SK-N-SH (cell line): ENCODE results near the gene LHFPL5. TPM values are rescaled to one million over a fixed set of nuclear protein-coding genes. Genes with fewer than 3 reads are reported as not detected.

ENCODE experiments used
- CTCF ChIA-PET: fragments of 300-600, 350-600 bp; formaldehyde crosslinking; extraction: SDS; loops from one replicate; lab custom pipeline; 2021; lab: Yijun Ruan, JAX
- POLR2A ChIA-PET: fragments of 350-600 bp; sonication (Branson Sonifier 250); formaldehyde crosslinking; extraction: SDS; loops from one replicate; lab custom pipeline; 2020; ENCODE audit warnings: antibody characterized with exemption, inconsistent platforms; lab: Yijun Ruan, JAX
- DNase-seq: peaks from one replicate; pipeline ENCODE4 v3.0.0; 2012
- H2AFZ ChIP-seq: fragments of 200-600 bp; sonication (generic); 2 replicates; pipeline ENCODE4 v1.8.1; 2016; ENCODE audit warnings: antibody characterized with exemption, mild to moderate bottlenecking, low read depth
- H3F3A ChIP-seq: fragments of 200-600 bp; sonication (generic); replicated peaks from 2 replicates; pipeline ENCODE3; 2016; ENCODE audit warnings: antibody characterized with exemption, mild to moderate bottlenecking; ENCODE audit not compliant: insufficient read depth
- H3K27ac ChIP-seq, 2 experiments: fragments of 200-500 bp in 1 of 2; fragments of 200-600 bp in 1 of 2; sonication (Bioruptor generic) in 1 of 2; sonication (generic), shearing (Covaris generic) in 1 of 2; 2 replicates each; pipeline versions ENCODE4 v1.5.1 to v1.6.1; 2014 to 2016; ENCODE audit warnings: low read depth in 2 of 2, inconsistent platforms in 1 of 2, low read length in 1 of 2, mild to moderate bottlenecking in 1 of 2, mixed read lengths in 1 of 2
- H3K27me3 ChIP-seq: fragments of 200-600 bp; sonication (generic), shearing (Covaris generic); 2 replicates; pipeline ENCODE4 v1.6.1; 2016; ENCODE audit warnings: mixed run types; ENCODE audit not compliant: insufficient read depth
- H3K36me3 ChIP-seq, 2 experiments: fragments of 200-500 bp in 1 of 2; fragments of 200-600 bp in 1 of 2; sonication (Bioruptor generic) in 1 of 2; sonication (generic) in 1 of 2; replicated peaks in 1 of 2; 2 replicates each; pipeline versions ENCODE3 to v1.5.1; 2014 to 2016; ENCODE audit warnings: low read length in 1 of 2, mild to moderate bottlenecking in 1 of 2; ENCODE audit not compliant: insufficient read depth in 2 of 2, control insufficient read depth in 1 of 2
- H3K4me1 ChIP-seq, 2 experiments: fragments of 200-500 bp in 1 of 2; fragments of 200-600 bp in 1 of 2; sonication (Bioruptor generic) in 1 of 2; sonication (generic), shearing (Covaris generic) in 1 of 2; 2 replicates each; pipeline versions ENCODE4 v1.5.1 to v1.6.1; 2014 to 2016; ENCODE audit warnings: low read depth in 1 of 2, low read length in 1 of 2, mixed run types in 1 of 2; ENCODE audit not compliant: insufficient read depth in 2 of 2, control insufficient read depth in 1 of 2
- H3K4me2 ChIP-seq: fragments of 200-600 bp; sonication (generic), shearing (Covaris generic); 2 replicates; pipeline ENCODE4 v1.6.1; 2017; ENCODE audit warnings: mixed run types
- H3K4me3 ChIP-seq, 2 experiments: fragments of 200-500 bp in 1 of 2; fragments of 200-600 bp in 1 of 2; sonication (Bioruptor generic) in 1 of 2; sonication (generic), shearing (Covaris generic) in 1 of 2; 2 replicates each; pipeline versions ENCODE4 v1.5.1 to v1.8.1; 2014 to 2016; ENCODE audit warnings: low read depth in 2 of 2, inconsistent platforms in 1 of 2, low read length in 1 of 2, mild to moderate bottlenecking in 1 of 2, mixed read lengths in 1 of 2, moderate library complexity in 1 of 2
- H3K79me2 ChIP-seq: fragments of 200-600 bp; sonication (generic); 2 replicates; pipeline ENCODE4 v1.8.1; 2017; ENCODE audit warnings: mild to moderate bottlenecking; ENCODE audit not compliant: insufficient read depth
- H3K9ac ChIP-seq: fragments of 200-600 bp; sonication (generic); 2 replicates; pipeline ENCODE4 v1.6.1; 2017; ENCODE audit warnings: mixed run types
- H3K9me2 ChIP-seq: fragments of 200-600 bp; sonication (generic); 2 replicates; pipeline ENCODE4 v1.6.1; 2017; ENCODE audit warnings: mixed run types
- H3K9me3 ChIP-seq: fragments of 200-600 bp; sonication (generic); 2 replicates; pipeline ENCODE4 v1.6.1; 2017; ENCODE audit warnings: mixed run types, mild to moderate bottlenecking, moderate library complexity
- H4K20me1 ChIP-seq: fragments of 200-600 bp; sonication (generic); 2 replicates; pipeline ENCODE4 v1.6.1; 2017; ENCODE audit warnings: mild to moderate bottlenecking, mixed run types; ENCODE audit not compliant: insufficient read depth
- CHD2 ChIP-seq: fragments of 150-350 bp; IDR thresholded peaks from 2 replicates; pipeline ENCODE4 v1.6.1; 2018; ENCODE audit warnings: low read length; ENCODE audit not compliant: partially characterized antibody
- CTCF ChIP-seq: fragments of 200-600 bp; sonication (generic); IDR thresholded peaks from 2 replicates; pipeline ENCODE4 v1.6.1; 2017; ENCODE audit warnings: antibody characterized with exemption, mild to moderate bottlenecking, moderate library complexity
- EP300 ChIP-seq, 2 experiments: IDR thresholded peaks; 2 replicates each; pipeline versions ENCODE4 v1.4.0 to v1.6.1; 2012; ENCODE audit warnings: borderline replicate concordance in 1 of 2, low read depth in 1 of 2, low read length in 1 of 2
- FOXJ3 ChIP-seq: sonication (generic); formaldehyde crosslinking; IDR thresholded peaks from 2 replicates; pipeline ENCODE4 v1.5.1; 2020; ENCODE audit warnings: mild to moderate bottlenecking, missing genetic modification reagents
- FOXM1 ChIP-seq: IDR thresholded peaks from 2 replicates; pipeline ENCODE4 v1.4.0; 2012; ENCODE audit warnings: low read depth, mild to moderate bottlenecking
- JUND ChIP-seq: IDR thresholded peaks from 2 replicates; pipeline ENCODE4 v1.4.0; 2012
- MEF2A ChIP-seq: IDR thresholded peaks from 2 replicates; pipeline ENCODE4 v1.4.0; 2012; ENCODE audit warnings: low read depth, borderline replicate concordance
- MXI1 ChIP-seq: IDR thresholded peaks from 2 replicates; pipeline ENCODE4 v1.6.1; 2012; ENCODE audit warnings: mild to moderate bottlenecking, low read depth, low read length, improper control_type of control experiment
- NFIC ChIP-seq: IDR thresholded peaks from 2 replicates; pipeline ENCODE4 v1.4.0; 2012; ENCODE audit warnings: borderline replicate concordance
- POLR2AphosphoS5 ChIP-seq: IDR thresholded peaks from 2 replicates; pipeline ENCODE4 v1.6.1; 2012; ENCODE audit warnings: low read depth, low read length
- RCOR1 ChIP-seq: fragments of 150-350 bp; IDR thresholded peaks from 2 replicates; pipeline ENCODE4 v1.6.1; 2017; ENCODE audit warnings: antibody characterized with exemption, low read length
- RFX5 ChIP-seq: IDR thresholded peaks from 2 replicates; pipeline ENCODE4 v1.6.1; 2012; ENCODE audit warnings: mild to moderate bottlenecking, improper control_type of control experiment, low read length
- SMC3 ChIP-seq: IDR thresholded peaks from 2 replicates; pipeline ENCODE4 v1.6.1; 2012; ENCODE audit warnings: low read depth, low read length, improper control_type of control experiment
- TCF12 ChIP-seq: IDR thresholded peaks from 2 replicates; pipeline ENCODE4 v1.4.0; 2012
- TEAD4 ChIP-seq: IDR thresholded peaks from 2 replicates; pipeline ENCODE4 v1.4.0; 2012; ENCODE audit warnings: mild to moderate bottlenecking, borderline replicate concordance; ENCODE audit not compliant: insufficient read depth
- USF1 ChIP-seq: IDR thresholded peaks from 2 replicates; pipeline ENCODE4 v1.4.0; 2012; ENCODE audit warnings: low read depth, borderline replicate concordance
- YY1 ChIP-seq: IDR thresholded peaks from 2 replicates; pipeline ENCODE4 v1.4.0; 2012; ENCODE audit warnings: low read depth, mild to moderate bottlenecking
- WGBS: methylation state at CpG from one replicate; pipeline ENCODE4 v1.1.6; 2017; ENCODE audit warnings: low lambda C conversion rate; 5-methylcytosine and 5-hydroxymethylcytosine counted together
- polyA plus RNA-seq, 3 experiments: library from polyadenylated mRNA; depleted of rRNA; stranded (reverse); fragments of >200 nt; gene quantifications; 2 replicates each; pipeline ENCODE4 v1.2.3, GENCODE V29; 2012
- TF ChIP-seq, protein P1 (sequence below): IDR thresholded peaks from 2 replicates; pipeline ENCODE4 v1.4.0; 2012; ENCODE audit warnings: low read depth
- TF ChIP-seq, protein P2 (sequence below): fragments of 150-350 bp; IDR thresholded peaks from 2 replicates; pipeline ENCODE4 v1.6.1; 2016; ENCODE audit warnings: mild to moderate bottlenecking, low read depth, low read length
- TF ChIP-seq, protein P3 (sequence below): fragments of 150-350 bp; IDR thresholded peaks from 2 replicates; pipeline ENCODE4 v1.6.1; 2017; ENCODE audit warnings: antibody characterized with exemption, low read length, low read depth, borderline replicate concordance

Gene LHFPL5
- polyA plus RNA-seq, 1 of the 3 experiments (the other 2 are of a cell fraction) = not detected

DNA sequence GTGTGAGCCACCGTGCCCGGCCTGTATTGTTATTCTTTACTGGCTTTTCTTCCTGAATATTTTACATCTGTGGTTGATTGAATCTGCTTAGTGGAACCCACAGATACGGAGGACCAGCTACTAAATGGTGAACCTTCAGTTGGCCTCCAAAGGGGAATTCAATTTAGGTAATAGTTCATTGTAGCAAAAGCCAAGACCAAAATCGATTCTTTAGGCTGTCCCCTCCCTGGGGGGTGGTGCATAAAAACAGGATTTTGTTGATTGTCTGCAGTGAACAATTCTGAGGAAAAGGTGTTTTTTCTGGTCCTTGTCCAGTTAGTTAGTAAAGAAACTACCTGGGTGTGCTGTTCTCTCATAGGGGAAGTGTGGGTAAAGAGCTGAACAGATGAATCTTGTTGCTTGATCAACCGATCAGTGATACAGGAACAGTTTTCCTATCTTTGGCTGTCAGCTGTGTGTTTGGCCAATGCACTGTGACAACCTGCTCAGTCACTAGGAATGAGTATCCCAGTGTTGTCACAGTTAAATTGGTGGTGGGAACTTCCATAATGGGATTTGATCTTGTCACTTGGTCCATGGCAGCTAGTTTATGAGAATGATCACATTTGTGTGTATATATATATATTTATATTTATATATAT lies 19.5 kb downstream of the LHFPL5 start:
- no peaks in the 10 kb centered on the region for H4K20me1 ChIP-seq
- H3K4me1 ChIP-seq = no peaks in the 10 kb centered on the region
- ChIA-PET POLR2A (no interaction called here), CTCF (interaction anchor here (0.8 kb wide), 1 partner anchor 9 kb away, joined by 3 read pairs; no protein-coding TSS in a partner anchor)
- no peaks in the 10 kb centered on the region for H3K27me3 ChIP-seq
- WGBS = 58% methylated on average over 5 of the region's 5 CpGs
- H3K9ac ChIP-seq = no peak overlapping the region
- no peak for TF ChIP-seq MEF2A
- no peak for TF ChIP-seq EP300 (IDR thresholded peaks at IDR 0.05; ENCODE audit: borderline replicate concordance in 1 of 2, low read depth in 1 of 2, low read length in 1 of 2)
- TF ChIP-seq, protein P1, sequence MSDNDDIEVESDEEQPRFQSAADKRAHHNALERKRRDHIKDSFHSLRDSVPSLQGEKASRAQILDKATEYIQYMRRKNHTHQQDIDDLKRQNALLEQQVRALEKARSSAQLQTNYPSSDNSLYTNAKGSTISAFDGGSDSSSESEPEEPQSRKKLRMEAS = no peak
- TF ChIP-seq NFIC = no peak
- TF ChIP-seq FOXJ3 (CRISPR knock-in tag) = no peak
- TF ChIP-seq, protein P2, sequence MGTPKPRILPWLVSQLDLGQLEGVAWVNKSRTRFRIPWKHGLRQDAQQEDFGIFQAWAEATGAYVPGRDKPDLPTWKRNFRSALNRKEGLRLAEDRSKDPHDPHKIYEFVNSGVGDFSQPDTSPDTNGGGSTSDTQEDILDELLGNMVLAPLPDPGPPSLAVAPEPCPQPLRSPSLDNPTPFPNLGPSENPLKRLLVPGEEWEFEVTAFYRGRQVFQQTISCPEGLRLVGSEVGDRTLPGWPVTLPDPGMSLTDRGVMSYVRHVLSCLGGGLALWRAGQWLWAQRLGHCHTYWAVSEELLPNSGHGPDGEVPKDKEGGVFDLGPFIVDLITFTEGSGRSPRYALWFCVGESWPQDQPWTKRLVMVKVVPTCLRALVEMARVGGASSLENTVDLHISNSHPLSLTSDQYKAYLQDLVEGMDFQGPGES = no peak
- TF ChIP-seq CHD2 = no peak
- TF ChIP-seq CTCF = no peak
- no peak for TF ChIP-seq POLR2AphosphoS5
- TF ChIP-seq RFX5 = no peak
- TF ChIP-seq JUND = no peak
- TF ChIP-seq RCOR1 = no peak
- H3K27ac ChIP-seq = no peak overlapping the region
- H3K9me3 ChIP-seq = no peaks in the 10 kb centered on the region
- H3F3A ChIP-seq = no peaks in the 10 kb centered on the region
- no peak overlapping the region for H3K4me2 ChIP-seq
- no peak overlapping the region for H2AFZ ChIP-seq
- no peaks in the 10 kb centered on the region for H3K79me2 ChIP-seq
- no peaks in the 10 kb centered on the region for H3K9me2 ChIP-seq
- H3K36me3 ChIP-seq = no peaks in the 10 kb centered on the region
- H3K4me3 ChIP-seq = no peak overlapping the region
- no peak for DNase-seq

- Histone ChIP-seq H3K9me2 (no peaks in the 10 kb centered on the region), H3K4me1 (no peaks in the 10 kb centered on the region), H3F3A (peaks cover 2% of the 10 kb centered on the region)
- TF ChIP-seq, protein P2 = no peak
- TF ChIP-seq CTCF (no peak), RFX5 (no peak), TEAD4 (no peak), USF1 (no peak), YY1 (no peak), SMC3 (no peak), MXI1 (no peak), TCF12 (no peak), FOXM1 (no peak)
- TF ChIP-seq, protein P3, sequence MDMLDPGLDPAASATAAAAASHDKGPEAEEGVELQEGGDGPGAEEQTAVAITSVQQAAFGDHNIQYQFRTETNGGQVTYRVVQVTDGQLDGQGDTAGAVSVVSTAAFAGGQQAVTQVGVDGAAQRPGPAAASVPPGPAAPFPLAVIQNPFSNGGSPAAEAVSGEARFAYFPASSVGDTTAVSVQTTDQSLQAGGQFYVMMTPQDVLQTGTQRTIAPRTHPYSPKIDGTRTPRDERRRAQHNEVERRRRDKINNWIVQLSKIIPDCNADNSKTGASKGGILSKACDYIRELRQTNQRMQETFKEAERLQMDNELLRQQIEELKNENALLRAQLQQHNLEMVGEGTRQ = no peak
- TF ChIP-seq, all 33 proteins: peak for 0
- H4K20me1 ChIP-seq = no peaks in the 10 kb centered on the region
- H3K9me3 ChIP-seq = no peaks in the 10 kb centered on the region
- DNase-seq = no peak
- no peak overlapping the region for H3K9ac ChIP-seq
- ChIA-PET CTCF (no interaction called here), POLR2A (no interaction called here)
- H2AFZ ChIP-seq = no peak overlapping the region
- H3K4me3 ChIP-seq = no peak overlapping the region
- no peaks in the 10 kb centered on the region for H3K27me3 ChIP-seq
- H3K27ac ChIP-seq = no peak overlapping the region
- no peak overlapping the region for H3K4me2 ChIP-seq
- 88% methylated on average over 5 of the region's 5 CpGs for WGBS
- H3K79me2 ChIP-seq = no peaks in the 10 kb centered on the region
- peaks cover 9 to 14% of the 10 kb centered on the region in 2 experiments for H3K36me3 ChIP-seq
Observed at GRCh38 chr6:35829306-35829705, 24.2 kb downstream of the LHFPL5 start.
